Measurements from ENCODE around the gene TMEM242. TPM values are rescaled to one million over a fixed set of nuclear protein-coding genes. Genes with fewer than 3 reads are reported as not detected.

TMEM242 gene
- total RNA-seq, 6 experiments from 2014 or later: 9.4 to 12.8 (median 10.8) TPM

GRCh38 chr6:157288575-157288974 is 34.7 kb downstream of the TMEM242 start:
- DNase-seq: no peak
- Mint-ChIP-seq H3K4me1 (ENCODE audit: low read depth) (no peaks in the 10 kb centered on the region), H3K27me3 (ENCODE audit: insufficient read depth) (no peaks in the 10 kb centered on the region; the same call in 1 of the 2 replicates), H3K9me3 (no peaks in the 10 kb centered on the region), H3K27ac (no peak overlapping the region), H3K4me3 (no peak overlapping the region), H3K36me3 (ENCODE audit: low read depth) (0 out of 2 replicates have a peak, but pooled peaks cover 3% of the 10 kb centered on the region)
- TF ChIP-seq, protein P1, sequence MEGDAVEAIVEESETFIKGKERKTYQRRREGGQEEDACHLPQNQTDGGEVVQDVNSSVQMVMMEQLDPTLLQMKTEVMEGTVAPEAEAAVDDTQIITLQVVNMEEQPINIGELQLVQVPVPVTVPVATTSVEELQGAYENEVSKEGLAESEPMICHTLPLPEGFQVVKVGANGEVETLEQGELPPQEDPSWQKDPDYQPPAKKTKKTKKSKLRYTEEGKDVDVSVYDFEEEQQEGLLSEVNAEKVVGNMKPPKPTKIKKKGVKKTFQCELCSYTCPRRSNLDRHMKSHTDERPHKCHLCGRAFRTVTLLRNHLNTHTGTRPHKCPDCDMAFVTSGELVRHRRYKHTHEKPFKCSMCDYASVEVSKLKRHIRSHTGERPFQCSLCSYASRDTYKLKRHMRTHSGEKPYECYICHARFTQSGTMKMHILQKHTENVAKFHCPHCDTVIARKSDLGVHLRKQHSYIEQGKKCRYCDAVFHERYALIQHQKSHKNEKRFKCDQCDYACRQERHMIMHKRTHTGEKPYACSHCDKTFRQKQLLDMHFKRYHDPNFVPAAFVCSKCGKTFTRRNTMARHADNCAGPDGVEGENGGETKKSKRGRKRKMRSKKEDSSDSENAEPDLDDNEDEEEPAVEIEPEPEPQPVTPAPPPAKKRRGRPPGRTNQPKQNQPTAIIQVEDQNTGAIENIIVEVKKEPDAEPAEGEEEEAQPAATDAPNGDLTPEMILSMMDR (IDR thresholded peaks at IDR 0.05): no peak

DNA sequence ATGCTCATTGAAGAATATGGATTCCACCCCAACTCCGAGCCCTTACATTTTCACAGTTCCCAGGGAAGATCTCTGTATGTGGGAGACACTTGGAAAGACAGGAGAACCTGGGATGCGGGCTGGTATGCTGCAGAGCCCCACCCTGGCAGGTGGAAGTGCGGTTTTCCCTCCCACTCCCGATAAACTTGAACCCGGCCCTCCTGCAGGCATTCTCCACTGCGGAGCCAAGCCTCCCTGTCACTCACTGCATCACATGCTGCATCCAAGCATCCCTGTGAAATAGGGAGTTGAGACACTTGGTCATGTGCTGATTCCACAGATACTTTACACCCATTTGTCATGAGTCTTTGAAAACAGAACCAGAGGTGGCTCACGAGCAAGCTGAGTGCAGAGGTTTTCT is 35.4 kb downstream of the TMEM242 start:
- Mint-ChIP-seq H3K27ac (no peak overlapping the region), H3K36me3 (ENCODE audit: low read depth) (0 out of 2 replicates have a peak, but pooled peaks cover 3% of the 10 kb centered on the region), H3K9me3 (no peaks in the 10 kb centered on the region), H3K27me3 (ENCODE audit: insufficient read depth) (no peaks in the 10 kb centered on the region; the same call in 1 of the 2 replicates), H3K4me3 (no peak overlapping the region), H3K4me1 (ENCODE audit: low read depth) (no peaks in the 10 kb centered on the region)
- TF ChIP-seq, protein P1 (IDR thresholded peaks at IDR 0.05): no peak
- DNase-seq: no peak

DNA sequence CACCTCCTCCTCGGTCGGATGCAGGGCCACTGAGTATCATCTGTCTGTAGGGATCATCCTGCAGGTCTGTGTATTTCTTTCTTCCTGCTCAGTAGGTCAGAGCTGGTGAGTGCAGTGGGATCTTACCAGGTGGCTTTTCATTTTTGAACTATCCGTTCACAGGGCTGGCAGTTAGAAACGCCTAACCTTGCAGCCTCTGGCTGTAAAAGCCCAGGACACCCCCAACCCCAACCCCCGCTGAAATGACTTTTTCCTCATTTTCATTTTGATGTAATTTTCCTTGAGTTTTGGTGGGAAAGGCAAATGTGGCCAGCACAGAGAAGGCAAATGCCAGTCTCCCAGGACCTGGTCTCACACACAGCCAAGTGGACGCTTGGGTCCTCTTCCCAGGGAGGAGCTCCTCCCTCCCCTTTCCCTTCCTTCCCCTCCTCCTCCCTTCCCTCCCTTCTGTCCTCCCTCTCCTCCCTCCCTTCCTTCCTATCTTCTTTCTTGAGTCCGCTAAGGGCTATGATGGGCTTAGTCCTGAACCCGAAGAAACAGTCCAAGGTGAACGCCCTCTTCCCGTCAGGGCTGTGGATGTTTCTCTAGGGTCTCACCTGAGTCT is 36.0 kb downstream of the TMEM242 start:
- no peaks in the 10 kb centered on the region for H3K9me3 Mint-ChIP-seq
- H3K27ac Mint-ChIP-seq: no peak overlapping the region
- H3K4me3 Mint-ChIP-seq: no peak overlapping the region
- no peaks in the 10 kb centered on the region; the same call in 1 of the 2 replicates for H3K27me3 Mint-ChIP-seq (ENCODE audit: insufficient read depth)
- H3K36me3 Mint-ChIP-seq (ENCODE audit: low read depth): no peaks in the 10 kb centered on the region
- H3K4me1 Mint-ChIP-seq (ENCODE audit: low read depth): no peaks in the 10 kb centered on the region
- TF ChIP-seq, protein P1 (IDR thresholded peaks at IDR 0.05): no peak
- DNase-seq: no peak

GRCh38 chr6:157285422-157285779 is 37.9 kb downstream of the TMEM242 start:
- H3K27me3 Mint-ChIP-seq (ENCODE audit: insufficient read depth): no peaks in the 10 kb centered on the region; the same call in 1 of the 2 replicates
- no peak for DNase-seq
- no peaks in the 10 kb centered on the region for H3K9me3 Mint-ChIP-seq
- no peaks in the 10 kb centered on the region for H3K4me1 Mint-ChIP-seq (ENCODE audit: low read depth)
- TF ChIP-seq, protein P1 (IDR thresholded peaks at IDR 0.05): no peak
- H3K27ac Mint-ChIP-seq: no peak overlapping the region
- no peak overlapping the region for H3K4me3 Mint-ChIP-seq
- H3K36me3 Mint-ChIP-seq (ENCODE audit: low read depth): no peaks in the 10 kb centered on the region

DNA sequence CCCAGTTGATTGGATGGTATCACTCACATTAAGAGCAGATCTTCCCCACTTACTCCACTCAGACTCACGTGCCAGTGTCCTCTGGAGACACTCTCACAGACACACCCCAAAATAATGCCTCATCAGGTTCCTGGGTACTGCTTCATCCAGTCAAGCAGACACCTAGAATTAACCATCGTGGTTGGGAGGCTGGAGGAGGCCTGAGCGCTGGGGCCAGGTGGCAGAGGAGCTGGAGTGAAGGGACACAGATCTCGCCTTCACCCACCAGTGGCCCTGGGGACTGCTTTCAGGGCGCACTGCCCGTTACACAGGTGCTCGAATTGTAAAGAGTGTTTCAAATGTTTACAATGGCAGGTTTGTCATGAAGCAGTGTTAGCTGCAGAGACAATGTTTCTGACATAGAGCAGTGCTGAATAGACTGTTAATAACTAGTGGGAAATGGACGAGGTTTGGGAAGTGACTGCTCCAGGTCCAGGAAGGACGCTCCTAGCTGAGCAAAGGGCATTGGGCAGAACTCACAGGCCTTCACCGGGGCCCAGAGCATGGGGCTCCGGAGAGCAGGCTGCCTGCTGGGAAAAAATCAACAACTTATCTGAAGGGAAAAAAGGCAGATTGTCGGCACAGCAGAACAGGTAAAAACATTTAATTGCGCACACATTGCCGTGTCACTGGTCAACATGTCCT is 38.4 kb downstream of the TMEM242 start:
- H3K27me3 Mint-ChIP-seq (ENCODE audit: insufficient read depth): no peaks in the 10 kb centered on the region; the same call in 1 of the 2 replicates
- H3K27ac Mint-ChIP-seq: no peak overlapping the region

More for the DNA sequence above, 38.4 kb downstream of the TMEM242 start:
- no peaks in the 10 kb centered on the region for H3K9me3 Mint-ChIP-seq
- no peaks in the 10 kb centered on the region for H3K4me1 Mint-ChIP-seq (ENCODE audit: low read depth)
- DNase-seq: no peak
- TF ChIP-seq, protein P1 (IDR thresholded peaks at IDR 0.05): no peak
- no peaks in the 10 kb centered on the region for H3K36me3 Mint-ChIP-seq (ENCODE audit: low read depth)
- no peak overlapping the region for H3K4me3 Mint-ChIP-seq

Data from HFFc6 (cell line).